Activated naive CD8-positive, alpha-beta T cell (primary cell): ENCODE measurements around the gene HNMT.
"Not testable (repeated sequence)": the region's sequence is repeated elsewhere in the genome, so short reads cannot be mapped to it uniquely, and the experiment has no call there.

Experiments
- H3K27ac Mint-ChIP-seq: one replicate; pipeline ENCODE4 v1.8.0; 2021; ENCODE audit warnings: mixed read lengths
- H3K27me3 Mint-ChIP-seq: one replicate; pipeline ENCODE4 v1.8.0; 2021; ENCODE audit warnings: mixed read lengths
- H3K36me3 Mint-ChIP-seq: one replicate; pipeline ENCODE4 v1.8.0; 2021; ENCODE audit warnings: mixed read lengths
- H3K4me1 Mint-ChIP-seq: one replicate; pipeline ENCODE4 v1.8.0; 2021; ENCODE audit warnings: low read depth, mixed read lengths
- H3K4me3 Mint-ChIP-seq: one replicate; pipeline ENCODE4 v1.8.0; 2021; ENCODE audit warnings: mild to moderate bottlenecking, mixed read lengths
- H3K9me3 Mint-ChIP-seq: one replicate; pipeline ENCODE4 v1.8.0; 2021; ENCODE audit warnings: low read depth, mixed read lengths

HNMT gene

GRCh38 chr2:137959166-137959565, 5.1 kb upstream of the HNMT start:
- Mint-ChIP-seq H3K4me3 (no peak overlapping the region), H3K27ac (no peak overlapping the region), H3K9me3 (no peaks in the 10 kb centered on the region), H3K36me3 (no peaks in the 10 kb centered on the region), H3K4me1 (no peaks in the 10 kb centered on the region), H3K27me3 (peaks cover 3% of the 10 kb centered on the region)

GRCh38 chr2:137960223-137960622, 4.0 kb upstream of the HNMT start:
- Mint-ChIP-seq H3K27me3 (peaks cover 3% of the 10 kb centered on the region), H3K9me3 (no peaks in the 10 kb centered on the region), H3K36me3 (no peaks in the 10 kb centered on the region), H3K27ac (no peak overlapping the region), H3K4me3 (no peak overlapping the region), H3K4me1 (no peaks in the 10 kb centered on the region)

- no peak overlapping the region for H3K4me3 Mint-ChIP-seq
- no peak overlapping the region for H3K27ac Mint-ChIP-seq
- H3K36me3 Mint-ChIP-seq = no peaks in the 10 kb centered on the region
- no peaks in the 10 kb centered on the region for H3K9me3 Mint-ChIP-seq
- H3K27me3 Mint-ChIP-seq = peaks cover 3% of the 10 kb centered on the region
- H3K4me1 Mint-ChIP-seq = no peaks in the 10 kb centered on the region
These were observed 2.7 kb upstream of the HNMT start for GRCh38 chr2:137961602-137962001.

- no peaks in the 10 kb centered on the region for H3K27me3 Mint-ChIP-seq
- no peaks in the 10 kb centered on the region for H3K36me3 Mint-ChIP-seq
- no peaks in the 10 kb centered on the region for H3K4me1 Mint-ChIP-seq
- no peaks in the 10 kb centered on the region for H3K9me3 Mint-ChIP-seq
- no peak overlapping the region for H3K27ac Mint-ChIP-seq
- H3K4me3 Mint-ChIP-seq = no peak overlapping the region
These were observed 673 bp upstream of the HNMT start for GRCh38 chr2:137963535-137964065.

- H3K4me1 Mint-ChIP-seq = no peaks in the 10 kb centered on the region
- H3K27me3 Mint-ChIP-seq = peaks cover 1% of the 10 kb centered on the region
- no peaks in the 10 kb centered on the region for H3K36me3 Mint-ChIP-seq
- no peaks in the 10 kb centered on the region for H3K9me3 Mint-ChIP-seq
- H3K27ac Mint-ChIP-seq = no peak overlapping the region
- no peak overlapping the region for H3K4me3 Mint-ChIP-seq
These were observed 686 bp downstream of the HNMT start for GRCh38 chr2:137964859-137965459.

- H3K27ac Mint-ChIP-seq = no peak overlapping the region
- no peaks in the 10 kb centered on the region for H3K4me1 Mint-ChIP-seq
- H3K27me3 Mint-ChIP-seq = peaks cover 1% of the 10 kb centered on the region
- no peaks in the 10 kb centered on the region for H3K9me3 Mint-ChIP-seq
- H3K4me3 Mint-ChIP-seq = no peak overlapping the region
- no peaks in the 10 kb centered on the region for H3K36me3 Mint-ChIP-seq
These were observed 1.8 kb downstream of the HNMT start for GRCh38 chr2:137966043-137966442.

GRCh38 chr2:137967042-137967441, 2.8 kb downstream of the HNMT start:
- Mint-ChIP-seq H3K9me3 (no peaks in the 10 kb centered on the region), H3K4me1 (no peaks in the 10 kb centered on the region), H3K27ac (no peak overlapping the region), H3K27me3 (peaks cover 1% of the 10 kb centered on the region), H3K36me3 (no peaks in the 10 kb centered on the region), H3K4me3 (no peak overlapping the region)

- Mint-ChIP-seq H3K27ac (no peak overlapping the region), H3K27me3 (peaks cover 1% of the 10 kb centered on the region), H3K4me1 (no peaks in the 10 kb centered on the region), H3K9me3 (no peaks in the 10 kb centered on the region), H3K4me3 (no peak overlapping the region), H3K36me3 (no peaks in the 10 kb centered on the region)
These were observed 4.5 kb downstream of the HNMT start for GRCh38 chr2:137968477-137969417.

- no peak overlapping the region for H3K27ac Mint-ChIP-seq
- H3K4me1 Mint-ChIP-seq = no peaks in the 10 kb centered on the region
- peaks cover 1% of the 10 kb centered on the region for H3K27me3 Mint-ChIP-seq
- H3K9me3 Mint-ChIP-seq = no peaks in the 10 kb centered on the region
- H3K4me3 Mint-ChIP-seq = no peak overlapping the region
- no peaks in the 10 kb centered on the region for H3K36me3 Mint-ChIP-seq
These were observed 5.1 kb downstream of the HNMT start for GRCh38 chr2:137969418-137969765.

GRCh38 chr2:137969876-137970275, 5.6 kb downstream of the HNMT start:
- Mint-ChIP-seq H3K36me3 (no peaks in the 10 kb centered on the region), H3K27me3 (peaks cover 1% of the 10 kb centered on the region), H3K9me3 (no peaks in the 10 kb centered on the region), H3K4me1 (no peaks in the 10 kb centered on the region), H3K27ac (no peak overlapping the region), H3K4me3 (no peak overlapping the region)

GRCh38 chr2:137971259-137971658, 7.0 kb downstream of the HNMT start:
- not testable (repeated sequence) for H3K4me1 Mint-ChIP-seq, H3K4me3 Mint-ChIP-seq, H3K36me3 Mint-ChIP-seq, H3K27ac Mint-ChIP-seq, H3K9me3 Mint-ChIP-seq, H3K27me3 Mint-ChIP-seq

- Mint-ChIP-seq H3K36me3 (no peaks in the 10 kb centered on the region), H3K27ac (no peak overlapping the region), H3K4me1 (no peaks in the 10 kb centered on the region), H3K27me3 (peaks cover 3% of the 10 kb centered on the region), H3K9me3 (no peaks in the 10 kb centered on the region), H3K4me3 (no peak overlapping the region)
These were observed 9.0 kb downstream of the HNMT start for GRCh38 chr2:137973280-137973679.

- H3K36me3 Mint-ChIP-seq = no peaks in the 10 kb centered on the region
- H3K4me1 Mint-ChIP-seq = no peaks in the 10 kb centered on the region
- H3K27me3 Mint-ChIP-seq = peaks cover 2% of the 10 kb centered on the region
- H3K9me3 Mint-ChIP-seq = no peaks in the 10 kb centered on the region
- H3K4me3 Mint-ChIP-seq = no peak overlapping the region
- H3K27ac Mint-ChIP-seq = no peak overlapping the region
These were observed 11.3 kb downstream of the HNMT start for GRCh38 chr2:137975280-137976271.

GRCh38 chr2:137976274-137976673, 12.0 kb downstream of the HNMT start:
- Mint-ChIP-seq H3K4me1 (no peaks in the 10 kb centered on the region), H3K27me3 (peaks cover 2% of the 10 kb centered on the region), H3K9me3 (no peaks in the 10 kb centered on the region), H3K27ac (no peak overlapping the region), H3K36me3 (no peaks in the 10 kb centered on the region), H3K4me3 (no peak overlapping the region)

GRCh38 chr2:137977790-137978189, 13.5 kb downstream of the HNMT start:
- no peak overlapping the region for H3K27ac Mint-ChIP-seq
- peaks cover 4% of the 10 kb centered on the region for H3K27me3 Mint-ChIP-seq
- H3K36me3 Mint-ChIP-seq = no peaks in the 10 kb centered on the region
- no peaks in the 10 kb centered on the region for H3K4me1 Mint-ChIP-seq
- no peak overlapping the region for H3K4me3 Mint-ChIP-seq
- no peaks in the 10 kb centered on the region for H3K9me3 Mint-ChIP-seq
